Thyroid gland (tissue), 4 donors: ENCODE data around the gene THSD7B. TPM values are rescaled to one million over a fixed set of nuclear protein-coding genes. Genes with fewer than 3 reads are reported as not detected.

Experiments used
- DNase-seq, 2 donors: peaks; one replicate each; pipeline ENCODE4 v3.0.0-alpha.2; 2019
- H3K27ac ChIP-seq, 3 donors: fragments of 200-600 bp; sonication (generic); 1 replicate in 2 of 3; 2 replicates in 1 of 3; pipeline ENCODE4 v1.5.1; 2016 to 2019; ENCODE audit warnings: mild to moderate bottlenecking in 1 of 3, moderate library complexity in 1 of 3
- H3K27me3 ChIP-seq: fragments of 200-600 bp; sonication (generic); one replicate; pipeline ENCODE4 v1.5.1; 2019
- H3K36me3 ChIP-seq, 2 donors: fragments of 200-600 bp; sonication (generic); one replicate each; pipeline ENCODE4 v1.5.1; 2016 to 2019
- H3K4me1 ChIP-seq, 2 donors: fragments of 200-600 bp; sonication (generic); one replicate each; pipeline ENCODE4 v1.5.1; 2017 to 2019
- H3K4me3 ChIP-seq, 3 donors: fragments of 200-600 bp; sonication (generic); replicated peaks in 1 of 3; 1 replicate in 2 of 3; 2 replicates in 1 of 3; pipeline ENCODE4 v1.5.1; 2016; ENCODE audit warnings: mild to moderate bottlenecking in 1 of 3
- H3K9me3 ChIP-seq: fragments of 200-600 bp; sonication (generic); one replicate; pipeline ENCODE4 v1.5.1; 2017
- POLR2A ChIP-seq, 2 donors: fragments of 450-650 bp; IDR thresholded peaks; one replicate each; pipeline ENCODE4 v1.6.1; 2017; ENCODE audit warnings: antibody characterized with exemption in 2 of 2, mild to moderate bottlenecking in 2 of 2, moderate library complexity in 1 of 2
- WGBS, 2 donors: methylation state at CpG; one replicate each; pipeline ENCODE4 v1.1.5; 2017; 5-methylcytosine and 5-hydroxymethylcytosine counted together
- intact Hi-C: fragments of 100-400 bp; cut with DNase I; formaldehyde crosslinking; loops from one replicate; pipeline ENCODE4 v1.15.1; 2023
- total RNA-seq, 4 donors: library from RNA; depleted of rRNA; stranded (reverse); fragments of >200 nt; gene quantifications; one replicate each; pipeline ENCODE4 v1.2.3, GENCODE V29; 2016
- TF ChIP-seq, protein P1 (sequence below), 6 experiments: fragments of 200-600 bp in 3 of 6; fragments of 450-650 bp in 3 of 6; sonication (generic) in 3 of 6; IDR thresholded peaks; one replicate each; pipeline ENCODE4 v1.5.1; 2016 to 2019; ENCODE audit warnings: antibody characterized with exemption in 6 of 6, mild to moderate bottlenecking in 2 of 6, inconsistent platforms in 1 of 6, moderate library complexity in 1 of 6

Gene THSD7B
- total RNA-seq, 4 donors from 2014 or later: 0.29 to 1.2 (median 0.92) TPM

DNA sequence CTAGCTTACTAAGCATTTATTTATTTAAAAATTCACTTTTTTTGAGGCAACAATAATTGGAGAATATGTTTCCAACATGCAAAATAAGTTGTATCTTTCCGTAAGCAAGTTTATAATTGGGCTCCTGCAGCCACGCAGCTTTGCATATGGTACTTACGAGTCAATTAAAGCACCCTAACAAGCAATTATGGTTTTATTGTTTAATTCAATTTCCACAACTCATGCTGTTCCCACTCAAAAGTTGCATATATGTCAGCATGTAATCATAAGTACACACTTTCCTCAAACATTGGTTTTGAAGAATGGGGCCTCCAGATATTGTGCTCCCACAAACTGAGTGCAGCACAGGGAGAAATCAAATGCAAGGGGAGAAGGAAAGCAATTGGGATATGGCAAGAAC, 613.8 kb downstream of the THSD7B start:
- Histone ChIP-seq H3K4me1 (no peaks in the 10 kb centered on the region), H3K4me3 (no peak overlapping the region), H3K27ac (no peak overlapping the region), H3K27me3 (no peaks in the 10 kb centered on the region), H3K9me3 (no peaks in the 10 kb centered on the region), H3K36me3 (no peaks in the 10 kb centered on the region)
- WGBS, 2 donors: 87 to 96% methylated on average over 3 of the region's 3 CpGs
- intact Hi-C loops: no loop called here
- no peak for DNase-seq
- TF ChIP-seq POLR2A (IDR thresholded peaks at IDR 0.05): no peak
- TF ChIP-seq, protein P1, sequence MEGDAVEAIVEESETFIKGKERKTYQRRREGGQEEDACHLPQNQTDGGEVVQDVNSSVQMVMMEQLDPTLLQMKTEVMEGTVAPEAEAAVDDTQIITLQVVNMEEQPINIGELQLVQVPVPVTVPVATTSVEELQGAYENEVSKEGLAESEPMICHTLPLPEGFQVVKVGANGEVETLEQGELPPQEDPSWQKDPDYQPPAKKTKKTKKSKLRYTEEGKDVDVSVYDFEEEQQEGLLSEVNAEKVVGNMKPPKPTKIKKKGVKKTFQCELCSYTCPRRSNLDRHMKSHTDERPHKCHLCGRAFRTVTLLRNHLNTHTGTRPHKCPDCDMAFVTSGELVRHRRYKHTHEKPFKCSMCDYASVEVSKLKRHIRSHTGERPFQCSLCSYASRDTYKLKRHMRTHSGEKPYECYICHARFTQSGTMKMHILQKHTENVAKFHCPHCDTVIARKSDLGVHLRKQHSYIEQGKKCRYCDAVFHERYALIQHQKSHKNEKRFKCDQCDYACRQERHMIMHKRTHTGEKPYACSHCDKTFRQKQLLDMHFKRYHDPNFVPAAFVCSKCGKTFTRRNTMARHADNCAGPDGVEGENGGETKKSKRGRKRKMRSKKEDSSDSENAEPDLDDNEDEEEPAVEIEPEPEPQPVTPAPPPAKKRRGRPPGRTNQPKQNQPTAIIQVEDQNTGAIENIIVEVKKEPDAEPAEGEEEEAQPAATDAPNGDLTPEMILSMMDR (IDR thresholded peaks at IDR 0.05): no peak

DNA sequence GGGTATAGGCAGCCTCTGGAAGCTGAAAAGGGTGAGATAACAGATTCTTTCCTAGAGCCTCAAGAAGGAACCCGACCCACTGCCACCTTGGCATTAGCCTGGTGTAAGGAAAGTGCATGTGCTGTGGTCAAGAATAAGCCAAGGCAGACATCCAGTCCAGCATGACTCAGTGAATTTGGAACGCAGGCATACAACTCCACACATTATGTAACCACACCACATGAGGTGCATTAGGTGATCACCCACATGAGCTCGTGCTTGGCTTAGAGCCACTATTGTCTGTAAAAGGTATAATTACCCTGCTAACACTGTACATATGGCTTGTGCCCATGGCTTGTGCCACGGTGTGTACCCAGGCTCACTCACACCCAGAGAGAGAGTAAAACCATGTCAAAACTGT, 615.3 kb downstream of the THSD7B start:
- Histone ChIP-seq H3K27ac (no peak overlapping the region), H3K36me3 (no peaks in the 10 kb centered on the region), H3K9me3 (no peaks in the 10 kb centered on the region), H3K27me3 (no peaks in the 10 kb centered on the region), H3K4me3 (no peak overlapping the region), H3K4me1 (no peaks in the 10 kb centered on the region)
- TF ChIP-seq POLR2A (IDR thresholded peaks at IDR 0.05): no peak
- WGBS, 2 donors: 69 to 70% methylated on average over 4 of the region's 4 CpGs
- DNase-seq: no peak
- intact Hi-C loops: no loop called here

DNA sequence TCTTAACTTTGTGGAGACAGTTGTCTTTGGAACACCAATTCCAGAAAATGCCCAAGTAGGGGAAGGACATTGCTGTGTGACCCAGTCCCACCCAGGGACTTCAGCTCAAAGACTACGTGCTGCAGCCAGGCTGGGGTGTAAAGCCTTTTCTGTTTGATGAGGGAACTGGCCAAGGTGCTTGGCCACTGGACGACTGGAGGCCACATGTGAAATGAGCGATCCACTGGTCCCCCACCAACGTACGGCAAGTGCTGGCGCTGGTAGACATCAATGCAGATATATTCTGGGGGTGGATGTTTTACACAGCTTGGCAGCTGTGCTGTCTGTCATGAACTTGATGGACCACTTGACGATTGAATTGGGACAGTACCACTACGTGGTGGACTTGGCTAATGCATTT, 616.4 kb downstream of the THSD7B start:
- H3K4me1 ChIP-seq: no peaks in the 10 kb centered on the region
- H3K36me3 ChIP-seq: no peaks in the 10 kb centered on the region
- no peak overlapping the region for H3K4me3 ChIP-seq
- intact Hi-C loops: no loop called here
- no peak overlapping the region for H3K27ac ChIP-seq
- TF ChIP-seq, protein P1 (IDR thresholded peaks at IDR 0.05): no peak
- no peak for TF ChIP-seq POLR2A (IDR thresholded peaks at IDR 0.05)
- WGBS, 2 donors: 82 to 88% methylated on average over 4 to 8 of the region's 8 CpGs
- H3K27me3 ChIP-seq: no peaks in the 10 kb centered on the region
- H3K9me3 ChIP-seq: no peaks in the 10 kb centered on the region
- DNase-seq: no peak

DNA sequence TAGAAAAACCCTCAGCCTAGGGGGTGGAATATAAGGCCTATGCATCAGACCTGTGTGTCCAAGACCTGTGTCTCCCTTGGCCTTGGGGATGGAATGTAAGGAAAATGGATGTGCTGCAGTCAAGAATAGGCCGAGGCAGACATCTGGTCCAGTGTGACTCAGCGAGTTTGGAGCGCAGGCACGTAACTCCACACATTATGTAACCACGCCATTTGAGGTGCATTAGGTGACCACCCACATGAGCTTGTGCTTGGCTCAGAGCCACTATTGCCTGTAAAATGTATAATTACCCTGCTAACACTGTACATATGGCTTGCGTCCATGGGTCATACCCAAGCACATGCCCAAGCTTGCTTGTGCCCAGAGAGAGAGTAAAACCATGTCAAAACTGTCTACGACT, 618.0 kb downstream of the THSD7B start:
- Histone ChIP-seq H3K4me1 (no peaks in the 10 kb centered on the region), H3K27ac (no peak overlapping the region), H3K36me3 (no peaks in the 10 kb centered on the region), H3K9me3 (no peaks in the 10 kb centered on the region), H3K4me3 (no peak overlapping the region), H3K27me3 (no peaks in the 10 kb centered on the region)
- WGBS, 2 donors: 94 to 96% methylated on average over 7 of the region's 7 CpGs
- TF ChIP-seq POLR2A (IDR thresholded peaks at IDR 0.05): no peak
- TF ChIP-seq, protein P1 (IDR thresholded peaks at IDR 0.05): no peak
- no peak for DNase-seq
- intact Hi-C loops: no loop called here

DNA sequence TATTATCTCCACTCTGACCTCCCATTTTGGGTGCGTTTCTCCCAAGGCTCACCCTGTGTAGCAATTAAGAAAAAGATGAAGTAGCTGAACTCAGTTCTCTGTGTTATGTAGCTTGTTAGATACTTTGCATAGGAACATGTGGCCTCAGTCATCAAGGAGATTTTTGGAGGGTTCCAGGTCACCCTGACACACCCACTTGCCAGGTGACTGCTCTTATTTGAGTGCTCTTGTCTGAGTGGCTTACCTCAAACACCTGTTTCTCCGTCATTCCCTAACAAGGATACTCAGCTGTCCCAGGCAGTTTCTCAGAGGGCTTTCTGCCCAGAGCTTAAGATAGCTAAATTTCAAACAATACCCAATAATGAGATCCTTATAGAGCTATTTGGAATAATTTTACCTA, 621.7 kb downstream of the THSD7B start:
- no peak overlapping the region for H3K4me3 ChIP-seq
- no peaks in the 10 kb centered on the region for H3K36me3 ChIP-seq
- DNase-seq: no peak
- H3K27me3 ChIP-seq: no peaks in the 10 kb centered on the region
- H3K27ac ChIP-seq: no peak overlapping the region
- TF ChIP-seq POLR2A (IDR thresholded peaks at IDR 0.05): no peak
- TF ChIP-seq, protein P1 (IDR thresholded peaks at IDR 0.05): no peak
- WGBS, 2 donors: 67 to 71% methylated on average over 2 of the region's 2 CpGs
- no peaks in the 10 kb centered on the region for H3K9me3 ChIP-seq
- H3K4me1 ChIP-seq: no peaks in the 10 kb centered on the region
- intact Hi-C loops: no loop called here

DNA sequence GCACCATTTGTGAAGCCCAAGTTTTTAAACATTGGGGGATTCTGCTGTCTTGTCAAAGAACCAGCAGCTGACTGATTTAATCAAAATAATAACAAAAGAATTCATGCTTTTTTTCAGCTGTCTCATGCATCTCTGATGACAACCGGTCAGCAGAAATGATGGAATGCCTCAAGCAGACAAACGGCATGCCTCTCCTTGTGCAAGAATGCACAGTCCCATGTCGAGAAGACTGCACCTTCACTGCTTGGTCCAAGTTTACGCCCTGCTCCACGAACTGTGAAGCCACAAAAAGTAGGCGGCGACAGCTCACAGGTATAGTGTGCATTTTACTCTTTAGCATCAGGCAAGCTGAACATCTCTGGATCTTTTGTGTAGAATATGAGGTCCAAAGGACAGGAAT, 640.2 kb downstream of the THSD7B start:
- intact Hi-C loops: no loop called here
- H3K27ac ChIP-seq: no peak overlapping the region
- WGBS, 2 donors: 79 to 81% methylated on average over 7 of the region's 7 CpGs
- no peak for DNase-seq
- H3K4me1 ChIP-seq: no peaks in the 10 kb centered on the region
- H3K27me3 ChIP-seq: no peaks in the 10 kb centered on the region
- no peak overlapping the region for H3K4me3 ChIP-seq
- no peaks in the 10 kb centered on the region for H3K9me3 ChIP-seq
- H3K36me3 ChIP-seq: no peaks in the 10 kb centered on the region
- no peak for TF ChIP-seq POLR2A (IDR thresholded peaks at IDR 0.05)
- TF ChIP-seq, protein P1 (IDR thresholded peaks at IDR 0.05): no peak
